HG02763 (cell line): ENCODE results near the gene DHRS7.

ENCODE experiments used
- ATAC-seq: cut with Tn5 transposase; IDR thresholded peaks from one replicate; pipeline ENCODE4 v1.9.1; 2021; ENCODE audit warnings: mild to moderate bottlenecking, moderate library complexity; ENCODE audit not compliant: unreplicated experiment

Gene DHRS7

DNA sequence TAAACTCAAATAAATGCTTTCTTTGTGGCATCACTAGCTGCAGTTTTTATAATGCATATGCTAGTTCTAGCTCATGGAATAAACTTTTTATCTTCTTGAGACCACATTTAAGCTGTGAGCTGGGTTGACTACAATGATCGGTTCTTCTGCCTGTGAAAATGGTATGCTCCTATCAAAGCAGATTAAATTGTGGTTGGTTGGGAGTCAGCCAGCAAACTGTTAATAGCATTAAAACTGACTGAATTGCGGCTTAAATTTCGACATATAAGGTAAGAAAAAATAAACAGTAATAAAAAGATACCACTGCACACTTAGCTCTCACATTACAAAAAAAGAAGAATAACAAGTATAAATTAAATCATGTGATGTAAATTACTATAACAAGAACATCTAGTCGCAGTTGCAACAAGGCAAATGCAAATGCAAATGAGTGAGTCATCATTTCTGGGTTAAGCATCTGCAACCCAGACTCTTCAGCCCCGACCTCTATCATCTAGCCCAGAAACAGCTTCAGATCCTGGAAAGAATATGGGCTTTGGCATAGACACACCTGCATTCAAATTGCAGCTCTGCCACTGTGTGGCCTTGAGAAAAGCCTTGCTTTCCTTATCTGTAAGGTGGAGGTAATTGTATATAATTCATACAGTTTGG is 19.8 kb upstream of the DHRS7 start:
- ATAC-seq: no peak

DNA sequence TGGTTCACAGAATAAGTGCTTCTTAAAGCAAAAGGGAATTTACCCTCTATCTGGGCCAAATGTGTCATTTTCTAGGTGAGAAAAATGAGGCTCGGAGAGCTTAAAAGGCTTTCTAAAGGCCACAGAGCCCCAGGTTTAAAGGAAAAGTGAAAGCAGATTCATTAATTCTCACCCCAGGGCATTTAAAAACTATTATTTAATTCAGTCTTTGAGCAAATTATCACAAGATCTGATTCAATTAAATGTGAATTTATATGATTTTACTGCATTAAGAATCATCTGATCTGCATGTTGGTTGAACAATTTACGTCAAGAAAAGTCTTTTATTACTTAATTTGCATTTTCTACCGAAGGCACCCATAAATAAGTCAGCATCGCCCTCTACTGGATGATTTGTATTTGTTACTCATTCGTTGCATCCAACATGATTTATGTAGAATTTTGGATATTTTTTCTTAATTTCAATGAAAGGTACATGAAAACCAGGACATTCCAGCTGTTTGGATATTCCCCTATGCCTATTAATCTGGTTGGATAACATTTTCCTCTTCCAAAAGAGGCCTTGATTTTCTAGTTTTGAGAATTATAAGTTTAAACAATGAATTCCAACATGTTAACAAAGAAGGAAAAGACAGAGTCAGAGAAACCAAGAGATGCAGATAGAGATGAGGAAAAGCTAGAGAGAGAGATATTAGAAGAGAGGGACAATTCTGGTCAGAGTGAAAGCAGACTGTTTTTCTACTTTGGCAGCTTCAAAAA is 19.1 kb upstream of the DHRS7 start:
- ATAC-seq: peak; percentile 43

DNA sequence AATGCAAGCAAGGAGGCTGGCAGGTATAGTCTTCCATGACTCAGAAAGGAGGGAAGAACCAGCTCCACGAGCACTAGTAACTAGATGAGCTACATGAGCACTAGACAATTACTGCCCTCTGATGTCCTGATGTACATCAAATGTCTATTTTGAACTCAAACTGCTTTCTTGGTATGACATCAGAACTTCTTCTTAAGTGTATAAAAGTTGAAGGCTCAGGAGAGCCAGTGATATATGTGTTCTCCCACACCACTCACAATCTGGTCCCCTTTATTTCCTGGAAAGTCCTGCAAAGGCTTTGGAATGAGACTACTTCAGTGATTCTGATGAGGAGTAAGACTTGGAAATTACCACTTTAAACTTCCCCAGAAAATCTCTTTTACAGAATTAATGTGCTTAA is 18.5 kb upstream of the DHRS7 start:
- peak; percentile 42 for ATAC-seq

DNA sequence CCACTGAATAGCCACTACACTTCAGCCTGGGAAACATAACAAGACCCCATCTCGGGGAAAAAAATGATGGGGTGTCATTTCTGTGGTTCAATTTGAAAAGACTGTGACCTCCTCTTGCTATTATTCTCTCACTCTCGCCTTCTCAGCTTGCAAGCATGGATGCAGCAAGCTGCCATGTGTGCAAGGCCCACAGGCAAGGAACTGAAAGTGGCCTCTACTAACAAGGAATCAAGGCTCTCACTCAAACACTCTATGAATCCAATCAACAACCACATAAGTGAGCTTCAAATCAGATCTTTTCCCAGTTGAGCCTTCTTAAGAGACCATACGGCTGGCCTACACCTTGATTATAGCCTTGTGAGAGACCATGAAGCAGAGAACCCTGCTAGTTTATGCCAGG is 17.9 kb upstream of the DHRS7 start:
- no peak for ATAC-seq

DNA sequence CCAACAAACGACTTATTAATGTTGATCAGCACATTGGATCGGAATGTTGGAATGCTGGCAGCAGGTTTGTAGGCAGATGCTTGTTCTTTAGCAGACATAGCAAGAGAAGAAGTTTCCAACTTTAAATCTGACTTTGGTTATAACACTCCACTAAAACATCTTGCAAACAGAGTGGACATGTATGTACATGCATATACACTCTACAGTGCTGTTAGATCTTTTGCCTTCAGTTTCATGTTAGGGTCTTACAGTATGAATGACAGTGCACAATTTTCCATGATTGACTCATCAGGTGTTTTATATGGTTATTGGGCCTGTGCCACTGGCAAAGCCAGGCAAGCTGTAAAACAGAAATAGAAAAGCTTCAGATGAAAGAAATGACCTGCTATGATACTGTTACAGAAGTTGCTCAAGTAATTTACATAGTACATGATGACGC is 14.3 kb upstream of the DHRS7 start:
- ATAC-seq: no peak

DNA sequence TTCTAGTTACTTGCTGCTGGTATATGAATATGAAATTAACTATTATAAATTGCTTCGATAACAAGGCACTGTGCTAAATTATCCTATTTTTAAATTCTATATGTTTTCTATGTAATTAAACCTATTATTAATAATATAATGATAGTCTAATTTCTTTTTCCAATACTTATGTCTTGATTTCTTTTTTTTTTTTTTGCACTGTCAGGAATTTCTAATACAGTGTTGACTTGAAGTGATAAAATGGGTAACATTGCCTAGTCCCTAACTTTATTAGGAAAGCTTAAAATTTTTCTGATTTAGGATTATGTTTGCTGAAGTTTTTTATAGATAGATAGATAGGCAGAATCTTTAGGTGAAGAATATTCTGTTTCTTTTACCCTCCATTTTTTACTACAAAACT is 13.6 kb upstream of the DHRS7 start:
- ATAC-seq: no peak

DNA sequence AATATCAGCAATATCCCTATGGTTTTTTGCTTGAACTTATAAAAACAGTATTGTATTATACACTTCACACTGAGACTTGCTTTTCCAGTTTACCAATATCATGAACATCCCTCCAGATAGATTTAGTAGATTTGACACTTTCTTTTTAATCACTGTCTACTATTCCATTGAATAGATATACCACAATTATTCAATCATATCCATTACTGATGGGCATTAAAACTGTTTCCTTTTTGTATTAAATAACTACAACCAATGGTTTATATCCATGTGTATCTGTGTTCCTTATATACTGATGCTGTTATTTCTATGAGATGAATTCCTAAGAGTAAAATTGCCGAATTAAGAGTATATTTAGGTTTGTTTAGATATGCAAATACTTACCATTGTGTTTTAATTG is 13.0 kb upstream of the DHRS7 start:
- ATAC-seq: no peak

DNA sequence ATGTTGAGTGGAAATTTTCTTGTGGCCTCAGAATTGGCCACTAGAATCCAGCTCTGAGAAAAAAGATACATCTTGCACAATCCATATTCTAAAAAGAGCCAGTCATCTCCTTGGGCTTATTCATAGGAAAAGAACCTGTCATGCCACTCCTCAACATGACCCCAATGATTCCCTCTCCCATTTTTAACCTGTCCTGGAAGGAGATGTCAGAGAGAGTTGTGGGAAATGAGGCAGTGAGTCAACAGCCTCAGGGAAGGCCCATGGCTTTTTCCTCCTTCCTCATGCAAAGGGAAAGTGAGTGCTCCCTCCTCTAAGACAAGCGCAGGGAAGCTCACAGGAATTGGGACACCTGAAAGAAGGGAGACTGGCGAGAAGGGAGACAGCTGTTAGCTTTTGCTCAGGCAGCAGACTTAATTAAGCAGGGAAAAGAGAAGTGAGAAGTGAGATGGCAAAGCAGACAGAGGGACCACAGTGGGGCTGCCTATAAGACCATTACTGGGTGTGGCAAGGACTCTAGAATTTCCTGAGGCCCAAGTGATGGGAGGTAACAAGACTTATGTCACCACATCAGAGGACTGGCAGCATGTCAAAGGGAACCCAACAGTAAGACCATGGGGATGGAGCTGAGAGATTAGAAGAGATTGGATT is 10.2 kb upstream of the DHRS7 start:
- ATAC-seq: no peak

DNA sequence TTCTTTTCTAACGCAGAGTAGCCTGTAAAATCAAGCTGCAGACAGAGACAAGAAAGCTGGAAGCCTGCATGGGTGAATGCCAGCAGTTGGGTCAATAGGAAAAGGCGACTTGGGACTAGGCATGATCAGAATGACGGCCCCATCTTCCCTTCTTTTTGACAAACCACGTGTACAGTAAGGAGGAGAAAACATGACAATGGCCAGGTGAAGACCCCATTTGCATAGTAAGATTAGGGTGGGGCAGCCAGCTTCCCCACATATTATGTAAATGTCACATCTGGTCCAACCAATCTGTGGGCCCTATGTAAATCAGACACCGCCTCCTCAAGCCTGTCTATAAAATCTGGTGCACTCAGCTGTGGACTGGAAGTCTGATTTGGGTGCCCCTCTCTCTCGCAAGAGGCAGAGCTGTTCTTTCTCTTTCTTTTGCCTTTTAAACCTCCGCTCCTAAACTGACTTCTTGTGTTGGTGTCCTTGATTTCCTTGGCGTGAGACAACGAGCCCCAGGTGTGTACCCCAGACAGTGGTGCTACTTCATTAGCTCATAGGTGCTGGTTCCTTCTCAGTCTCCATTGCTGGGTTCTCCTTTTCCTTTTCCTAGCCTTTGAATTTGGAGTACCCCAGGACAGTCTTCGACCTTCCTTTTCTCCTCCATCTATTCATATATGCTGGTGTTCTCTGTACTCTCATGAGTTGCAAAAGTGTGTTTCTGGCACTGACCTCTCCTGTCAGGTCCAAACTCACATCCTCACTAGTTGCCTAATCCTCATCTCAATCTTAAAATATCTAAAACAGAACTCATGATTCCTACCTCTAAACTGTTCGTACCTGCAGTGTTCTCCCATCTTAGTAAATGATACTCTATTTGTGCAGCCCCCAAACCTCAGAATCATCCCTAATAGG is 9.4 kb upstream of the DHRS7 start:
- no peak for ATAC-seq

DNA sequence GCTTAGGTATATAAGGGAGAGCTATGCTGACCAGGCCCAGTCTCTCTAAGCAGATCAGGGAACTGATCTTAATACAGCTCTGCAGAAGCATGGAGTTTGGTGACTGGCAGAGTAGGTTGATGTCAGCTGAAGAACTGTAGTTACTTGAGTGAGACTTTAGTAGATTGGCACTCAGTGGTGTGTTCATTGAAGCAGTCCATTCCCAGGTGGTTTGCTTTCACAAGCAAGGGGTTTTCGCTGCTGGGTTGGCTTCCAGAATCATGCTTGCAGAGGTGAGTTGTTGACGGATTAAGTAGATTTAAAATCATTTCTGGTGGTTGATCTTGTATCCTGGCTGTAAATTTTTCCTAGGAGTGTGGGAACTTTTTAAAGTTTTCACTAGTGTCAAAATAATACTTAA is 6.5 kb upstream of the DHRS7 start:
- ATAC-seq: no peak

DNA sequence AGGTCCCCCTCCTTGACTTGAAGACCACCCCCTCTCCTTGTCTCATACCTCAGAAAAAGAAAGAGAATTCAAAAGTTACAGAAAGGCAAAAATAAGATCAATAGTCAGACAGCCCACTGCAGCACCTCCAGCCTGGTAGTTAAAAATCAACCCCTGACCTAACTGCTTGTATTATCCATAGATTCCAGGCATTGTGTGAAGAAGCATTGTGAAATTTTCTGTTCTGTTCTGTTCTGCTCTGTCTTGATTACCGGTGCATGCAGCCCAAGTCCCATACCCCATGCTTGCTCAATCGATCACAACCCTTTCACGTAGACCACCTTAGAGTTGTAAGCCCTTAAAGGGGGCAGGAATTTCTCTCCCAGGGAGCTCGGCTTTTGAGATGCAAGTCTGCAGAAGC is 5.8 kb upstream of the DHRS7 start:
- no peak for ATAC-seq

DNA sequence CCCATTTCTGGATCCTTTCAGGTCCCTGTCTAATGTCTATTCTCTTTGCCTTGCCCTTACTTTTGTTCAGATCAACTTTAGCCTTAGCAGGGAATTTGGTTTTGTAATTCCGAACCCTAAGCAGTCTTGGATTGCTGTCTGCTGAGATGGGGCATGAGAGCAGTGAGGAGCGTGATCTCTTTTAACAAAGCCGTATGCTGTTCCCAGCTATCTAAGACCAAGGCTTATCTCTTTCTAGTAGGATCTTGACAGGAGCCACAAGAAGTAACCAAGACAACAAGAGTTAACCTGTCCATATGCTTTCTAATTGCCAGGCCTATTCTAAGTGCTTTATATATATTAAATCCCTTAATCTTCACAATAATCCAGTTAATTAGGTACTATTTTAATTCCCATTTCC is 4.5 kb upstream of the DHRS7 start:
- no peak for ATAC-seq

DNA sequence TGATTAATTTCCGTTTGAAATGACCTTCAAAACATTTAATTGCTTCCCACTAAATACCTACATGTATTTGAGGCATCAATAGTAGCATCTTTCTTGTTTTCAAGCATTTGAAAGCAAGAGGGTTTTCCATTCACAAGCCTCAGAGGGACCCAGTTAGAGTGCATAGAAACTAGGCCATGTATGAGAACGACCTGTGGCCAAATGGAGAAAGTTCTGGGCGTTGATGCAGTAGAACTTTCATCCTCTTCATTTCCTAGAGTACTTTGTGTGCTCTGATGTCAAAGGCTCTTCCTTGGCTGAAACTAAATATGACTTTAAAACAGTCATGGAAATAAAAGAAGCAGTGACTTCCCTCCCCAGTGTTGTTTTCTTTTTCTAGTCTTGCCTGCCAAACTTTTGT is 944 bp upstream of the DHRS7 start:
- no peak for ATAC-seq

DNA sequence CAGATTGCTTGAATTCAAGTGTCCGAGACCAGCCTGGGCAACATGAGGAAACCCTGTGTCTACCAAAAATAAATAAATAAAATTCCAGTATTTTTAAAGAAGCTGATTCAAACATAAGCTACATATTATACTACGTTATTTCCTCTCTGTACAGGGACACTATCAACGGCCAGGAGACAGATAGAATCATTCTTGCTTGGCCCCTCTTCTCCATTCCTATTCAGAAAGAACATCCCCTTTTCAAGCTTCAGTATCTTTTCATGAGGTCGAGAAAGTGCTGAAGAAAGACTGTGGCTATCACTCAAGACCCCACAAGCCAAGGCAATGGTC is 314 bp upstream of the DHRS7 start:
- peak; percentile 5 for ATAC-seq

DNA sequence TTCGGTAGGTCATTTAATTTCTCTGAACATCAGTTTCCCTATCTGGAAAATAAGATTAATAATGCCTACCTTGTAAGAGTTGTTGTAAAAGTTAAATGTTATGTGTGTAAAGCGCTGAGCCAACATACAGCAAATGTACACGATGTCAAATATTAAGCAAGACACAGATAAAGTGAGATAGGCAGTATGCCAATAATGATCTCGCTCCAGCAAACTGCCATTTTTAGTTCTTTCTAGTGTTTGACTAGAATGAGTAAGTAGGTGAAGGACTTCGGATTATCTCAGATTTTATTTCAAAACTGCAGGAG is 840 bp downstream of the DHRS7 start:
- no peak for ATAC-seq

DNA sequence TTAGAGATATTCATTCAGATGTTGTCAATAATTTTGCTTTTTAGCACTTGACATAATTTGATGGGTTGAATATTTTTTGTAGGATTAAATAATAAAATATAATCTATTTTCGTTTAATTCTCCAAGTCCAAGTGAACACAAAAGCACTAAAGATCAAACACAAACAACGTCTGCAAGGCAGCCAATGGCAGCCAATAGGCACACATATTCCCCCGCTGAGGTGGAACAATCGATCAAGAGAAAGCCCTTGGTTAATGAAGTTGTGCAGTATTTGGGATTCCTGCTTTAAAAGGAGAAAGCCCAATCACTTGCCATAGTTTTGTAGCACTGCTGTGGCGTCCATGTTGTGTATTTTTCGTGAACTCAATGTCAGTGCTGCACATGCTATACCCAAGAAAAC is 1.5 kb downstream of the DHRS7 start:
- ATAC-seq: no peak

DNA sequence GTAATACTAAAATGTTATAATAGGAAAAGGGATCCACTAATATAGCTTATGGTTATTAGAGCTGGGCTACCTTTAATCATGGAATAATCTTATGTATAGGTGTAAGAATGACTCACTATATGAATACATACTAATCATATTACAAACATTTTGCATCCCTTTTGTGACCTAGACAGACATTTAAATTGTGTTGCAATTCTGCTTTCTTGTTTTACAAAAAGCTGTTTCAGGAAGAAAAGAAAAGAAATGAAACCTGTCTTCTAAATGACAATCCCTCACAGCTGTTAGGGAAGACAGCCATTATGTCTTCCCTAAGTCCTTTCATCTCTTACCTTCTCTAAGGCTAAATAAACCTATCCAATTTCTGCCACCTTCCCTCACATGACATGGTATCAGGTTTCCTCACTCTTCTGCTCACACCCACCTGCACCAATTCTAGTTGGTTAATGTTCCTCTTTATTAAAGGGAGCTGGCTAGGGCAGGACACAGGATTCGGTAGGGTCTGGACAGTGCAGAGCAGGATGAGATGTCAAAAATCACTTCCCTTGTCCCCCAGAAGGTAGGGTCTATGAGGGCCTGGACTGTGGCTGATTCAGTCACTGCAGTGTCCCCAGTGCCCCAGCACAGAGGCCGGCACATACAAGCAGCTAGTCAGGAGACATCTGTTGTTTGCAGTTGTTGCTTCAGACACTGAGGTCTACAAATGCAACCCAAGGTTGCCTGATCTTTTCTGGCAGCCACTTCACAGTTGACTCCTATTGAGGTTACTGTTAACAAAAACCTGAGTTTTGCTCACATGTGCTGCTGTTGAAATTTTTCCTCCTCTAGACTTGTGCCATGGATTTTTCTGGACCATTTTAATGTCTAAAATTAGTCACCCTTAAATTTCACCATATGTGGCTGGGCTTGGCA is 3.7 kb downstream of the DHRS7 start:
- ATAC-seq: no peak

DNA sequence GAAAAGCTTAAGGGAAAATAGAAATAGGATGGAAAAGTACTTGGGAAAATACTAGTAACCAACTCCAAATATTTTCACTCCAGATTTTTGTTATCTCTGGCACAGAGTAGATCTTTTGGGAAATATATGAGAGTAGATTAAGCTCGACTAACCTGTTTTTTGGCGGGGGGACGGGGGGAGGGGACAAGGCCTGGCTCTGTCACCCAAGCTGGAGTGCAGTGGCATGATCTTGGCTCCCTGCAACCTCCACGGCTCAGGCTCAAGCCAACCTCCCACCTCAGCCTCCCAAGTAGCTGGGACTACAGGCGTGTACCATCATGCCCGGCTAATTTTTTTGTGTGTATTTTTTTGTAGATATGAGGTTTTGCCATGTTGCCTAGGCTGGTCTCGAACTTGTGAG is 4.8 kb downstream of the DHRS7 start:
- ATAC-seq: no peak

DNA sequence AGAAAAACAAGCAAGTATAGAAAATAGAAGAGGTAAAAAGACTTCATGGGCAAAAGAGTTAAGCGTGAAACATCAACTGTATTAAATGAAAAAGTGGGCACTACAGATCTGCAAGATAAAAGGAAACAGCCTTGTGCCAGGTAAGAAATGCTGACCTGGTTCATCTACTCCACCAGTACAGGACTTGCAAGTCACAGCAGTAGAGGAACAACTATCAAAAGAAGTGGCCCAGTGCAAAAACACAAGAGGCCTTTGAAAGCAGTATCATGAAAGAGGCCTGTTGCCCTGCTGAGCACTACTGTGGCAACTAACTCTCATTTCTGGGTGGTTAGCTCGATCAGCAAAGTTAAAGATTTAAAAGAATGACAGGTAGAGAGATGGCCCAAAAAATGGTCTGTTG is 10.5 kb downstream of the DHRS7 start:
- no peak for ATAC-seq

DNA sequence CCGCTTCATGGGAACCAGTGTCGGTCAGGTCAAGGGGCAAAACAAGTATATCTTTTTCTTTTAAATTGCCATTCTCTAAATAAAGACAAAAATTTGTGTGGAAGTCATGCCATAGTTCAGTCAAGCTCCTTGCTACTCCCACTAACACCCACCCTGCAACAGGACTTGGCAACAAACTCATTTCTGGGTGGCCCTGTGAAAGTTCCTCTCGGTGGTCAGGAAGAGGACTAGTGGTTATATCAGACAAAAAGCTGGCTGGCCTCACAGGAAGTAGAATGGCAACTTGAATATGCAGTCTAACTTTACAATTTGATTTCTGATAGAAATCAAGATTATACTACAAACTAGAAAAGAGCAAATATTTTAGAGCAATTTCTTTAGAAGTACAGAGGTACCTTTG is 11.2 kb downstream of the DHRS7 start:
- no peak for ATAC-seq

DNA sequence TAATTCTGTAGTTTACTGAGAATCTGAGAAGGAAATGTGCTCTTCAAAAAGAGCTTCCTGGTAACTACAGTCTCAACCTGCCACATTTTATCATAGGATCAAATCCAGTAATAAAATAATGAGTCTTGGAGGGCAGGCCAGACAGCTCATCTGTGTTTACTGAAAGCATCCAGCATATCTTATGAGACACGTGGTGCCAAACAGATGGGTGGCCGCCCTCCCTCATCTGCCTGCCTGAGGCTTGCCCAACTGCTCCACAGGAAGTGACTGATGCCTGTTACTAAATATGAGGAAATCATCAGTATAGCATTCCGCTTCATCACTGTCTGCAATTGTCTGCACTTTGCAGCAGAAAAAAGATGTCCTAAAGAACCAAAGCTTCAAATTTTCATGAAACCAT is 13.5 kb downstream of the DHRS7 start:
- ATAC-seq: peak; percentile 81
